ENCODE data around the gene SLCO1B3. TPM values are rescaled to one million over a fixed set of nuclear protein-coding genes. Genes with fewer than 3 reads are reported as not detected.

SLCO1B3 gene
- total RNA-seq, 1 donor from 2014 or later = 0.60 TPM

DNA sequence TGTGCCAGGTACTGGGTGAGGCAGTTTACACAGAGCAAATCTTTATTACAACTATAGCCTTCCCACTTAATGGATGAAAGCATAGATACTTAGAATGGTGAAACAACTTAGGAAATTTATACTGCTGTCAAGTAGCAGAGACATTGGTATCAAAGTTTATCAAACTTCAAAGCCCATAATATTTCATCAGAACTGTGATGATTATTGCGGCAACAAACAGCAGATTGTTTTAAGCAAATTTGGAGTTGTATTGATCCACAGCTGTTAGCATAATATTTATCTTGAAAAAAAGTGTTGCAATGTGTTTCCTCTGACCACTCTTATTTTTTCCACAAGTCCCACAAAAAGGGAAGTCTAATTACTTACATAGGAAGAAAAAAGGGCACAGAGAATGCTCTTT, 2.0 kb upstream of the SLCO1B3 start:
- Histone ChIP-seq H3K9me3 (replicated peaks) (no peaks in the 10 kb centered on the region), H3K36me3 (no peaks in the 10 kb centered on the region), H3K4me3 (no peak overlapping the region), H3K4me1 (no peaks in the 10 kb centered on the region), H3K27me3 (ENCODE audit: low read depth) (no peaks in the 10 kb centered on the region), H3K27ac (replicated peaks) (no peak overlapping the region)
- intact Hi-C loops (cut with micrococcal nuclease) = no loop called here
- no peak for DNase-seq
- TF ChIP-seq, protein P1, sequence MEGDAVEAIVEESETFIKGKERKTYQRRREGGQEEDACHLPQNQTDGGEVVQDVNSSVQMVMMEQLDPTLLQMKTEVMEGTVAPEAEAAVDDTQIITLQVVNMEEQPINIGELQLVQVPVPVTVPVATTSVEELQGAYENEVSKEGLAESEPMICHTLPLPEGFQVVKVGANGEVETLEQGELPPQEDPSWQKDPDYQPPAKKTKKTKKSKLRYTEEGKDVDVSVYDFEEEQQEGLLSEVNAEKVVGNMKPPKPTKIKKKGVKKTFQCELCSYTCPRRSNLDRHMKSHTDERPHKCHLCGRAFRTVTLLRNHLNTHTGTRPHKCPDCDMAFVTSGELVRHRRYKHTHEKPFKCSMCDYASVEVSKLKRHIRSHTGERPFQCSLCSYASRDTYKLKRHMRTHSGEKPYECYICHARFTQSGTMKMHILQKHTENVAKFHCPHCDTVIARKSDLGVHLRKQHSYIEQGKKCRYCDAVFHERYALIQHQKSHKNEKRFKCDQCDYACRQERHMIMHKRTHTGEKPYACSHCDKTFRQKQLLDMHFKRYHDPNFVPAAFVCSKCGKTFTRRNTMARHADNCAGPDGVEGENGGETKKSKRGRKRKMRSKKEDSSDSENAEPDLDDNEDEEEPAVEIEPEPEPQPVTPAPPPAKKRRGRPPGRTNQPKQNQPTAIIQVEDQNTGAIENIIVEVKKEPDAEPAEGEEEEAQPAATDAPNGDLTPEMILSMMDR (IDR thresholded peaks at IDR 0.05; ENCODE audit: borderline replicate concordance) = no peak

DNA sequence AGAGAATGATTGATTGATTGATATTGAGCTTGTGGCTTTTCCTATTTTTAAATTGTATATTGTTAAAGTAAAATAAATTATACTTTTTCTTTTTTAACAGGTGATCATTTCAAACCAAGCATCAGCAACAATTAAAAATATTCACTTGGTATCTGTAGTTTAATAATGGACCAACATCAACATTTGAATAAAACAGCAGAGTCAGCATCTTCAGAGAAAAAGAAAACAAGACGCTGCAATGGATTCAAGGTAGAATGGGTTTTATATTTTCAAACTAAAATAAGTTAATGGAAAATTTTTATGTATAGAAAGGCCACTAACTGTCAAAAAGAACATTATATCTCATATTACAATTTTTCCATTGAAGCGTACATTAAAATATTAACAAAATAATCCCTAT, 5.1 kb downstream of the SLCO1B3 start:
- no peak for DNase-seq
- intact Hi-C loops (cut with micrococcal nuclease) = no loop called here

DNA sequence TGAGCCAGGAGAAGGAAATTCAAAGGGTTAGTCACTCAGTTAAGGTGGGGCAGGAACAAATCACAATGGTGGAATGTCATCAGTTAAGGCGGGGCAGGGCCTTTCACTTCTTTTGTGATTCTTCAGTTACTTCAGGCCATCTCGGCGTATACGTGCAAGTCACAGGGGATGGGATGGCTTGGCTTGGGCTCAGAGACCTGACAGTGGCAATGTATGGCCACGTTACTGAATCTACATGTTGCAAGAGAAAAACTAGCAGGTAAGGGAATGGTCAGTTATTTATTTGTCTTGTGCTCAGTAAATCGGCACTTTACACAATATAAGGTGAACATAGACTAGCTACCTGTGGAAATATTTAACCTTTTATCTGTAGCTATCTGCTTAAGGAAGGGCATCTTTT, 11.9 kb downstream of the SLCO1B3 start:
- H3K36me3 ChIP-seq = no peaks in the 10 kb centered on the region
- no peaks in the 10 kb centered on the region for H3K4me1 ChIP-seq
- H3K9me3 ChIP-seq (replicated peaks) = peaks cover 2% of the 10 kb centered on the region
- TF ChIP-seq, protein P1 (IDR thresholded peaks at IDR 0.05; ENCODE audit: borderline replicate concordance) = no peak
- H3K4me3 ChIP-seq = no peak overlapping the region
- no peak overlapping the region for H3K27ac ChIP-seq (replicated peaks)
- no peak for DNase-seq
- H3K27me3 ChIP-seq (ENCODE audit: low read depth) = no peaks in the 10 kb centered on the region
- intact Hi-C loops (cut with micrococcal nuclease) = no loop called here

More for the DNA sequence above, 5.1 kb downstream of the SLCO1B3 start:
- Histone ChIP-seq H3K4me1 (no peaks in the 10 kb centered on the region), H3K4me3 (no peak overlapping the region), H3K27ac (replicated peaks) (no peak overlapping the region), H3K36me3 (no peaks in the 10 kb centered on the region), H3K9me3 (replicated peaks) (peaks cover 6% of the 10 kb centered on the region), H3K27me3 (ENCODE audit: low read depth) (no peaks in the 10 kb centered on the region)
- TF ChIP-seq, protein P1 (IDR thresholded peaks at IDR 0.05; ENCODE audit: borderline replicate concordance) = no peak

DNA sequence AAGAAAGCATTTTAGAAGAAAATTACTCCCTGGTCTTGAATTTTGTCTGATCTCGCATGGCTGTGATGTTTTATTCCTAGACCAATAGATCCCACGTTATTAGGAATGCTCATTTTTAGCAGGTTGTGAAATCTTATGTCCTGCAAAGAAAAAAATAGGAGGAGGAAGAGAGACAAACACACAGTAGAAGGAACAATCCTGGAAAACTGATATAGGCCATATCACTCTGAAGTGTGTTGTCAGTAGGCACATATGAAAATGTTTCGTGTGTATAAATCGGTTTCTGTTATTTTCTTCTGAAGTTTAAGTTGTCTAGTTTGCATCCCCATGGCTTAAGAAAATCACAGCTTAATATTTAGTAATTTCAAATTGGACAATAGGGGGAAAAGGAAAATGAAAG, 12.4 kb downstream of the SLCO1B3 start:
- no peaks in the 10 kb centered on the region for H3K27me3 ChIP-seq (ENCODE audit: low read depth)
- intact Hi-C loops (cut with micrococcal nuclease) = no loop called here
- TF ChIP-seq, protein P1 (IDR thresholded peaks at IDR 0.05; ENCODE audit: borderline replicate concordance) = no peak

DNA sequence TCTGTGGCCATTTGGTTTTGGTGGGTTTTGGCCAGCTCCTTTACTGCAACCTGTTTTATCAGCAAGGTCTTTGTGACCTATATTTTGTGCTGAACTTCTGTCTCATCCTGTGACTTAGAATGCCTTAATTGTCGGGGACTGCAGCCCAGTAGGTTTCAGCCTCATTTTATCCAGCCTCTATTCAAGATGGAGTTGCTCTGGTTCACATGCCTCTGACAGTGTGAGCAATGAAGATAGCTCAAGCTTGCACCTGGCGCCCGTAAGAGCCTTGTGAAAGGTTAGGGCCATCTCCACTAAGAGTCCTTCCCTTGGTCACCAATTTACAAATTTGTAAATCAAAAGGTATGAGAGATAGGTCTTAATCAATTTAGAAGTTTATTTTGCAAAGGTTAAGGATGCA, 19.4 kb downstream of the SLCO1B3 start:
- no peak for DNase-seq
- Histone ChIP-seq H3K36me3 (no peaks in the 10 kb centered on the region), H3K27ac (replicated peaks) (no peak overlapping the region), H3K4me3 (no peak overlapping the region), H3K27me3 (ENCODE audit: low read depth) (no peaks in the 10 kb centered on the region), H3K4me1 (no peaks in the 10 kb centered on the region), H3K9me3 (replicated peaks) (no peaks in the 10 kb centered on the region)
- TF ChIP-seq, protein P1 (IDR thresholded peaks at IDR 0.05; ENCODE audit: borderline replicate concordance) = no peak
- intact Hi-C loops (cut with micrococcal nuclease) = no loop called here

More for the DNA sequence above, 12.4 kb downstream of the SLCO1B3 start:
- DNase-seq = no peak
- Histone ChIP-seq H3K4me3 (no peak overlapping the region), H3K36me3 (no peaks in the 10 kb centered on the region), H3K9me3 (replicated peaks) (no peaks in the 10 kb centered on the region), H3K4me1 (no peaks in the 10 kb centered on the region), H3K27ac (replicated peaks) (no peak overlapping the region)

DNA sequence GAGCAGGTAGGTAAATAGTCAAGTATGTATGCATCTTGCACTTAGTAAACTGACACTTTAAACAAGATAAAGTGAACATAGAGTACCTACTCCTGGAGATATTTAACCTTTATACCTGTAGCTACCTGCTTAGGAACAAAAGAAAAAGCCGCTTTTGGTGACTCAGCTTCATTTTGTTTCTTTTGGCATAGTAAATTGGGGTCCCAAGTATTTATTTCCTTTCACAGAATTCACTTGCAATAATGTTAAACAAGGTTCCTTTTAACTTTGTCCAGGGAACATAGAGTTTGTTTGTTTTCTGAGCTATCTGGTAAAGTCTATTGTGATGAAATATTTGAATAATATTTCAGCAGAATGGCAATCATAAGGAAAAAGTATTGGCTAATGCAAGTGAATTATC, 20.0 kb downstream of the SLCO1B3 start:
- intact Hi-C loops (cut with micrococcal nuclease) = no loop called here
- TF ChIP-seq, protein P1 (IDR thresholded peaks at IDR 0.05; ENCODE audit: borderline replicate concordance) = no peak
- Histone ChIP-seq H3K4me1 (no peaks in the 10 kb centered on the region), H3K4me3 (no peak overlapping the region), H3K9me3 (replicated peaks) (no peaks in the 10 kb centered on the region), H3K27ac (replicated peaks) (no peak overlapping the region), H3K27me3 (ENCODE audit: low read depth) (no peaks in the 10 kb centered on the region), H3K36me3 (no peaks in the 10 kb centered on the region)
- no peak for DNase-seq

Data from left ventricle myocardium inferior (tissue), 1 donor.